OCI-LY3 (cell line): ENCODE results near the gene ZCWPW2.
A peak's percentile ranks its signal among the peaks of the same experiment; 100 is the strongest.

Experiments used
- H2AFZ ChIP-seq: fragments of 200-600, 300-600 bp; shearing (Covaris generic); 2 replicates; pipeline ENCODE4 v1.6.0; 2014; ENCODE audit warnings: antibody characterized with exemption, low read depth, low read length
- H3K27ac ChIP-seq: fragments of 200-600, 300-600 bp; sonication (generic); 2 replicates; pipeline ENCODE4 v1.5.1; 2014; ENCODE audit warnings: mild to moderate bottlenecking, low read length, moderate library complexity, mixed read lengths
- H3K27me3 ChIP-seq: fragments of 200-600, 300-600 bp; sonication (generic); 2 replicates; pipeline ENCODE4 v1.6.1; 2014; ENCODE audit warnings: low read depth, low read length, mixed read lengths
- H3K36me3 ChIP-seq: fragments of 200-600, 300-600 bp; sonication (generic); replicated peaks from 2 replicates; pipeline ENCODE3; 2014; ENCODE audit warnings: low read depth, low read length, mixed read lengths
- H3K4me1 ChIP-seq: fragments of 300-600, 200-600 bp; sonication (generic); 2 replicates; pipeline ENCODE4 v1.6.1; 2014; ENCODE audit warnings: low read length, mixed read lengths
- H3K4me2 ChIP-seq: fragments of 200-600, 300-600 bp; sonication (generic); 2 replicates; pipeline ENCODE4 v1.6.1; 2014; ENCODE audit warnings: low read length, mixed read lengths
- H3K4me3 ChIP-seq: fragments of 300-600, 200-600 bp; sonication (generic); 2 replicates; pipeline ENCODE4 v1.5.1; 2014; ENCODE audit warnings: antibody characterized with exemption, mild to moderate bottlenecking, low read length, moderate library complexity
- H3K79me2 ChIP-seq: fragments of 300-600, 200-600 bp; shearing (Covaris generic); 2 replicates; pipeline ENCODE4 v1.6.1; 2014; ENCODE audit warnings: mild to moderate bottlenecking, low read length, mixed read lengths
- H3K9ac ChIP-seq: fragments of 300-600, 200-600 bp; shearing (Covaris generic); 2 replicates; pipeline ENCODE4 v1.6.0; 2014; ENCODE audit warnings: mild to moderate bottlenecking, low read length, moderate library complexity
- H3K9me3 ChIP-seq: fragments of 200-600, 300-600 bp; shearing (Covaris generic); 2 replicates; pipeline ENCODE4 v1.6.1; 2014; ENCODE audit warnings: low read length, mixed read lengths; ENCODE audit not compliant: insufficient read depth
- H4K20me1 ChIP-seq: fragments of 200-600, 300-600 bp; sonication (generic); 2 replicates; pipeline ENCODE4 v1.6.1; 2016; ENCODE audit warnings: low read length, mixed read lengths; ENCODE audit not compliant: insufficient read depth
- EZH2phosphoT487 ChIP-seq: fragments of 200-600 bp; shearing (Covaris generic); IDR thresholded peaks from 2 replicates; pipeline ENCODE4 v1.6.1; 2018; ENCODE audit warnings: antibody characterized with exemption, mixed run types, low read depth
- TF ChIP-seq, protein P1 (sequence below): fragments of 200-600, 300-600 bp; sonication (generic); IDR thresholded peaks from 2 replicates; pipeline ENCODE4 v1.5.1; 2014; ENCODE audit warnings: antibody characterized with exemption, low read length, low read depth

ZCWPW2 gene

DNA sequence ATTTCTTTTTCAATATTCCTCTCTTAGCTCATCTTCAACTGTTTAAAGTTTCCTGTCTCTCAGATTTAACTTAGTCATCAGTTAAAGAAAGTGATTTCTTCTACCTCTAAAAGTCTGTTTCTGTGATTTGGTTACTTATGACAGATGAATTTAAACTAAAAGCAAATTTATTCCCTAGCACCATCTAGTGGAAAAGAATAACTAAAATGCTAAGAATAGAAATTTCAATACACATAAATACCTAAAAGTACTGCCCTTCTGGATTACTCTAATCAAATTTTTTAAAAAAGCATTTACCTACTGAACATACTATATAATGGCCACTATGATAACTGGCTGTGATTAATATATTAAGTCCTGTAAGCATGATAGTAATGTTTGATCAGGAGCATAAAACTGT is 14.0 kb upstream of the ZCWPW2 start:
- H2AFZ ChIP-seq = no peak overlapping the region
- peaks cover 7% of the 10 kb centered on the region for H3K36me3 ChIP-seq
- TF ChIP-seq, protein P1, sequence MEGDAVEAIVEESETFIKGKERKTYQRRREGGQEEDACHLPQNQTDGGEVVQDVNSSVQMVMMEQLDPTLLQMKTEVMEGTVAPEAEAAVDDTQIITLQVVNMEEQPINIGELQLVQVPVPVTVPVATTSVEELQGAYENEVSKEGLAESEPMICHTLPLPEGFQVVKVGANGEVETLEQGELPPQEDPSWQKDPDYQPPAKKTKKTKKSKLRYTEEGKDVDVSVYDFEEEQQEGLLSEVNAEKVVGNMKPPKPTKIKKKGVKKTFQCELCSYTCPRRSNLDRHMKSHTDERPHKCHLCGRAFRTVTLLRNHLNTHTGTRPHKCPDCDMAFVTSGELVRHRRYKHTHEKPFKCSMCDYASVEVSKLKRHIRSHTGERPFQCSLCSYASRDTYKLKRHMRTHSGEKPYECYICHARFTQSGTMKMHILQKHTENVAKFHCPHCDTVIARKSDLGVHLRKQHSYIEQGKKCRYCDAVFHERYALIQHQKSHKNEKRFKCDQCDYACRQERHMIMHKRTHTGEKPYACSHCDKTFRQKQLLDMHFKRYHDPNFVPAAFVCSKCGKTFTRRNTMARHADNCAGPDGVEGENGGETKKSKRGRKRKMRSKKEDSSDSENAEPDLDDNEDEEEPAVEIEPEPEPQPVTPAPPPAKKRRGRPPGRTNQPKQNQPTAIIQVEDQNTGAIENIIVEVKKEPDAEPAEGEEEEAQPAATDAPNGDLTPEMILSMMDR = peak; percentile 50
- no peak for TF ChIP-seq EZH2phosphoT487
- H3K79me2 ChIP-seq = no peaks in the 10 kb centered on the region
- no peak overlapping the region for H3K4me3 ChIP-seq
- H3K9me3 ChIP-seq = no peaks in the 10 kb centered on the region
- H3K4me2 ChIP-seq = no peak overlapping the region
- H4K20me1 ChIP-seq = no peaks in the 10 kb centered on the region
- no peaks in the 10 kb centered on the region for H3K27me3 ChIP-seq
- no peaks in the 10 kb centered on the region for H3K4me1 ChIP-seq
- H3K27ac ChIP-seq = no peak overlapping the region
- no peak overlapping the region for H3K9ac ChIP-seq

- Histone ChIP-seq H3K4me3 (no peak overlapping the region), H4K20me1 (no peaks in the 10 kb centered on the region), H3K27me3 (no peaks in the 10 kb centered on the region), H3K4me2 (no peak overlapping the region), H3K27ac (no peak overlapping the region), H3K9ac (no peak overlapping the region), H3K9me3 (no peaks in the 10 kb centered on the region), H3K4me1 (no peaks in the 10 kb centered on the region), H3K36me3 (peaks cover 13% of the 10 kb centered on the region), H2AFZ (no peak overlapping the region), H3K79me2 (no peaks in the 10 kb centered on the region)
- TF ChIP-seq, protein P1 = no peak
- TF ChIP-seq EZH2phosphoT487 = no peak
Observed at GRCh38 chr3:28335246-28335645, 13.3 kb upstream of the ZCWPW2 start.

GRCh38 chr3:28337230-28337629 is 11.3 kb upstream of the ZCWPW2 start:
- Histone ChIP-seq H3K36me3 (peaks cover 13% of the 10 kb centered on the region), H3K79me2 (peaks cover 5% of the 10 kb centered on the region), H3K27ac (no peak overlapping the region), H3K4me3 (no peak overlapping the region), H3K9ac (no peak overlapping the region), H3K9me3 (no peaks in the 10 kb centered on the region), H3K27me3 (no peaks in the 10 kb centered on the region), H4K20me1 (peaks cover 1% of the 10 kb centered on the region; the same call in 1 of the 2 replicates), H3K4me2 (no peak overlapping the region), H2AFZ (no peak overlapping the region), H3K4me1 (no peaks in the 10 kb centered on the region)
- TF ChIP-seq, protein P1 = no peak
- no peak for TF ChIP-seq EZH2phosphoT487

DNA sequence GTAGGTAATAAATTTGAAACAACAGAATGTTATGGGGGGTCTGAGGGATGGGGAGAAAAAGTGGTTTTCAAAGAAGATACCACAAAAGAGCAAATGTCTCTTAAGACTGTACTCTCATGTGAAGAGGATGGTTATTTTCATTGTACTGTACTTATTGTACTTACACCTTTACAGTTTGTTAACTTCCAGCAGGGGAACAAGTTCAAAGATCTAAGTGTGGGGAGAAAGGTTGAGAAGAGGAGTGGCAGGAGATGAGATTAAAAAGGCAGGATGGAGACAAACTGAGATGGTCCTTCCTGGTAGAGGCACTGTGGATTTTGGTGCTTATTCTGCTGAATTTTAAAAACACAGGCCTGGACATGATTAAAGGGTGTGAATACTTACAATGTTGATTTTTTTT is 5.4 kb upstream of the ZCWPW2 start:
- Histone ChIP-seq H3K27ac (no peak overlapping the region), H3K79me2 (peaks cover 48% of the 10 kb centered on the region), H3K4me1 (peaks cover 16% of the 10 kb centered on the region), H3K9ac (no peak overlapping the region), H3K4me3 (no peak overlapping the region), H3K27me3 (no peaks in the 10 kb centered on the region), H3K36me3 (peaks cover 13% of the 10 kb centered on the region), H2AFZ (no peak overlapping the region), H3K4me2 (no peak overlapping the region), H4K20me1 (peaks cover 6% of the 10 kb centered on the region; the same call in 1 of the 2 replicates), H3K9me3 (no peaks in the 10 kb centered on the region)
- no peak for TF ChIP-seq EZH2phosphoT487
